IPS DF 4.7 (cell line): ENCODE measurements around the gene FPR2.
"Not testable (repeated sequence)": the region's sequence is repeated elsewhere in the genome, so short reads cannot be mapped to it uniquely, and the experiment has no call there.

ENCODE experiments used
- DNase-seq: peaks from one replicate; pipeline ENCODE4 v3.0.0-alpha.2; 2013; ENCODE audit warnings: low spot score; ENCODE audit errors: extremely low read depth

FPR2 gene

DNA sequence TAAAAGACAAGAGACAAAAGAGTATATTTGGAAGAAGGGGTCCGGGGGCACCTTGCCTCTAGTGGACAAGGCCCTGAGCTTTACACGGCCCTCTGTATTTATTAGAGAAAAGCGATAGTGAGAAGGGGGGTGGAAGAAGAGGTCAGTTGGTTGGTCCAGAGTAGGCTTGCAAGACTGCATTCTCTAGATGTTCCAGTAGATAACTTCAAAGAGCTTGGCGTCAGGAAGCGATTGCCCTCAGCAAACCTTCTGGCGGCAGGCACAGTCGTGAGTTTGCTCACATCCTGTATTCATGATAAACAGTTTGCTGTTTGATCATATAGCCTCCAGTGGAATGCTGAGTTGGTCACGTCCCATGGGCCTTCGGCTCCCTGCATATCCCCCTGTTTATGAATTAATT is 43.8 kb downstream of the FPR2 start:
- DNase-seq, result not testable (repeated sequence)

DNA sequence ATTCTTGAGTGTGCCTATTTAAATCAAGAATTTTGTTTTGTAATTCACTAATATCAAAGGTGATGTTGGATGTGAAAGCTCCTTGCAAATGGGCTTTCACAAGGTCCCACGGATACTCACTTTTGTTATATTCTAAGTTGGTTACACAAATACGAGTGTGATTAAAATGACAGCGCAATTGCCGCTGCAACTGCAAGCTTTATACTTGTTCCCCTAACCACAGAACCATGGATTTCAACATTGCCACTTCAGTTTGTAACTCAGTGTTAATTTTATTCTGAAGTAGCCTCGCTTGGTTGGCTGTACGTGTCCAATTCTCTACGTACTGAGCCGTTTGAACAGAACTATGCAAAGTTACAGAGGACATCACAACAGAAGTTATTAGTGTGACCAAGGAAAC is 44.4 kb downstream of the FPR2 start:
- not testable (repeated sequence) for DNase-seq

DNA sequence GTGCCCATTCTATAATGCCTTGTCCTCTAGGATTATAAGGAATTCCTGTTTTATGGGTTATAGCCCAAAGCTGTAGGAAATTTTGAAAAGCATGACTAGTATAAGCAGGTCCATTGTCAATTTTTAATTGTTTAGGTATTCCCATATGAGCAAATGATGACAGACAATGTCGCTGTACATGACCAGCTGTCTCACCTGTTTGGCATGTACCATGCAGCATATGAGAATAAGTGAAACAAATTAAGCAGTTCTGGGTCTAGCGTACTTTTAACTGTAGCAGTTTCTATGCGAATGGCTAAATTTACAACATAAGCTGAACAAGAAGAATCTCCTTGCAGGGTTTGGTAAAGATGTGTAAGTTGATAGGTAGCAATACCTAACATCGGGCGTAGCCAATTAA is 45.6 kb downstream of the FPR2 start:
- DNase-seq, result not testable (repeated sequence)

DNA sequence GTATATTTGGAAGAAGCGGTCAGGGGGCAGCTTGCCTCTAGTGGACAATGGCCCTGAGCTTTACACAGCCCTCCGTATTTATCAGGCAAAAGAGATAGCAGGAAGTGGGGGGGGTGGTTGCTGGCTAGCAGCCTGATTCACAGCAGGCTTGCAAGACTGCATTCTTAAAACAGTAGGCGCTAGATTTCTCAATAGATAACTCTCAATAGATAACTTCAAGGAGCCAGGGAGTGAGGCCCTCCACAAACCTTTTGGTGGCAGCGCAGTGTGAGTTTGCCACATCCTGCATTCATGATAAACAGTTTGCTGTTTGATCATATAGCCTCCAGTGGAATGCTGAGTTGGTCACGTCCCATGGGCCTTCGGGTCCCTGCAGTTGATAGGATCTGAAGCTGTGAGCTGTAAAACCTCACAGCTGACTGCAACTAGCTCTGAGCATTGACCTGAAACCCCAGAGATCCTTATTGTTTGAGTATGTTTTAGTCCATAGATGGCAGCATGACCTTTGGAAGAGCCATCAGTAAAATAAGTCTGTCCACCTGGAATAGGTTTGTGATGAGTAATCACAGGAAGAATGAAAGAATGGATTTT is 46.2 kb downstream of the FPR2 start:
- DNase-seq, result no peak

DNA sequence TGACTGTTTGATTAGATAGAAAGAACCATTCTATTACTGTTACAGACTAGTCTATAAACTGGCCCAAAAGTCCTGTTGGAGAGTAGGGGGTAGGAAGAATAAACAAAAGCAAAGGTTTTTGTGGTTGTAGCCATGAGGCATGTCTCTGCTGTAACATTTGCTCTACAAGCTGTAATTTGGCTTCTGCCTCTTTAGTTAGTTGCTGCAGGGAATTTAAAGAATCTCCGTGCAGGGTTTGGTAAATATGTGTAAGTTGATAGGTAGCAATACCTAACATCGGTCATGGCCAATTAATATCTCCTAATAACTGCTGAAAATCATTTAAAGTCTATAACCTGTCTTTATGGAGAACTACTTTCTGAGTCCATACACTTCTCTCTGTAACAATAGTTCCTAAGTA is 46.9 kb downstream of the FPR2 start:
- no peak for DNase-seq

DNA sequence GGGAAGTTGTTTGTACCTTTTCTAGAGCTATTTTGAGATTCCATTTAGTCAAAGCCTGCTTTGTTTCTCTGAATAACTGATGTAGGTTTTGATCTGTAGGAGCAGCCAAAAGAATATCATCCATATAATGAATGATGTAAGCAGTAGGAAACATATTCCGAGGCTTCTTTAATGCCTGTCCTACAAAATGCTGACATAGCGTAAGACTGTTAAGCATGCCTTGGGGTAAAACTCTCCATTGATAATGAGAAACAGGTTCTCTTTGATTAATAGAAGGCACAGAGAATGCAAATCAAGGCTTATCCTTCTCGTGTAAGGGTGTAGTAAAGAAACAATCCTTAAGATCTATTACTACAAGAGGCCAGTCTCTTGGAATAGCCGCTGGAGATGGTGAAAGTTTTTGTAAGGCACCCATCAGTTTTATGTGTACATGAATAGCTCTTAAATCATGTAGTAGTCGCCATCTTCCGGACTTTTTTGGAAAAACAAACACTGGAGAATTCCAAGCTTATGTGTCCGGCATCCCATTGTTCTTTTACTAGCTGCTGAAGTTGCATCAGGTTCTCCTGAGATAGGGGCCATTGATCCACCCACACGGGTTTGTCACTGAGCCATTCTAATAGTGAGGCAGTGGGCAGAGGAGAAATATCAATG is 47.5 kb downstream of the FPR2 start:
- DNase-seq, result no peak

DNA sequence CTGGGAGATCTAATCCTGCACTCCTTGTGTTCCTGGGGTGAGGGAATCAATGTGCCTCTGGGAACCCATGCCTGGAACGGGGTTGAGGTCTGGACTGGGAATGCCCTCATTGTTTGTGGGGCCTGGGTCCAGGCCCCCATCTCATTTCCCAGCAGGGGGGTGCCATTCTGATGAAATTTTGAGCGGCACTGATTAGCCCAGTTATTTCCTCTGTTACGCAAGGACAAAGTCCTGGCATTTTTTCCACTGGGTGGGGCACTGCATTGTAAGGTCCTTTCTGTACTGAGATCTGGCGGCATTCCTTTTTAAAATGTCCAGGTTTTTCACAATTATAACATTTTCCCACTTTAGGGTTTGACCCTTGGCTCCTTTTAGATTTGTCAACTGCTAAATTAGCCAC is 48.8 kb downstream of the FPR2 start:
- no peak for DNase-seq

DNA sequence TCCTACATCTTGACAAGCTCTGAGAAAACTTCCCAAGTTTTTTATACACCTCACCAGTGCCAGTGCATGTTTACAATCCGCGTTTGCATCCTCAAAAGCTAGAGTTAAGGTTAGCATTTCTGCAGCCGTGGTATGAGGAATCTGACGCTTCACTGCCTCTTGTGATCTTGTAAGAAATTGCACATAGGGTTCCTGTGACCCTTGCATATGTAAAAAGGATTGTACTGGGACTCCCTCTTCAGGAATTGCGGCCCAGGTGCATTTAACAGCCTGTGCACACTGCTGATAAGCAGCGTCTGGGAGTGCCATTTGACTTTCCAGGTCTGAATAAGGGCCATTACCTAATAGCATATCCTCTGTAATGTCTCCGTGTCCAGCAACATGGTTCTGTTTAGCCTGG is 49.2 kb downstream of the FPR2 start:
- DNase-seq, result no peak

DNA sequence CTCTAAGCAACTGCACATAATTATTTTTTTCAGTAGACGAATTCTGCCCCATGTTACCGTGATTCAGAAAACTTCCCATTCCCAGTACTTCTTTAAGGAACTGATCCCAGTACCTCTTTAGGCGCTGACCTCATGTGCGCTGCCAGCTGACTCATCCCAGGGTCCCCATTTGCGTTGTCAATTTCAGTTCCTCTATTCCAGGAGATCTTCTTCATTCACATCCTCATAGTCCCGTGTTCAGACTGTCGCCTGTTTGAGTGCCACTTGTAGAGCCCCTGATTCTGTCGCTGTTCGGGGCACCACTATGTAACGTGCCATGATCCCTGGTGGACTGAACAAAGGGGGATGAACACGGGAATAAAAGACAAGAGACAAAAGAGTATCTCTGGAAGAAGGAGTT is 50.4 kb downstream of the FPR2 start:
- no peak for DNase-seq

DNA sequence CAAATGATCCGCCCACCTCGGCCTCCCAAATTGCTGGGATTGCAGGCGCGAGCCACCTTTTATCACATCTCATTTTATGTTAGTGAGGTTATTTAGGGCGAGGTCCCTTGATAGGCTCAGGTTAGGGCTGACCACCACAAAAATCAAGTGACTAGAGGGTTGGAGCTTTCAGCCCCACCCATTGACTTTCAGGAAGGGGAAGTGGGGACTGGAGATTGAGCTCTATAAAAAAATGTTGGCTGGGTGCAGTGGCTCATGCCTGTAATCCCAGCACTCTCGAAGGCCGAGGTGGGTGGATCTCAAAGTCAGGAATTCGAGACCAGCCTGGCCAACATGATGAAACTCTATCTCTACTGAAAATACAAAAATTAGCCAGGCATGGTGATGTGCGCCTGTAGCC is 54.1 kb downstream of the FPR2 start:
- no peak for DNase-seq

DNA sequence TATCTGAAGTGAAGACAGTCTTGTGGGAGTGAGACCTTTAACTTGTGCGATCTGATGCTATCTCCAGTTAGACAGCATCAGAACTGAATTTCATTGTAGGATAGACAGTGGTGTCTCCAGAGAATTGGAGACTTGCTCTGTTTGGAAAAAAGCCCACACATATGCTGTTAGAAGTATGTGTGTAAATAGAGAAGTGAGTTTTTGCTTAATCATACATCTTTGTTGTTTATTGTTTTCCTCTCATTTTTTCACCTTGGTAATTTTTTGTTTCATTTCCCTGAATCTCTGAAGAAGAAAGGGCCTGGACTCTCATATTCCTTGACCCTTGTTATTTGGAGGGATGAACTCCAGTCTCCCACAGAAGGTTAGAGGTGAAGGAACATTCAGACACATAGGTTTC is 55.7 kb downstream of the FPR2 start:
- DNase-seq, result no peak

DNA sequence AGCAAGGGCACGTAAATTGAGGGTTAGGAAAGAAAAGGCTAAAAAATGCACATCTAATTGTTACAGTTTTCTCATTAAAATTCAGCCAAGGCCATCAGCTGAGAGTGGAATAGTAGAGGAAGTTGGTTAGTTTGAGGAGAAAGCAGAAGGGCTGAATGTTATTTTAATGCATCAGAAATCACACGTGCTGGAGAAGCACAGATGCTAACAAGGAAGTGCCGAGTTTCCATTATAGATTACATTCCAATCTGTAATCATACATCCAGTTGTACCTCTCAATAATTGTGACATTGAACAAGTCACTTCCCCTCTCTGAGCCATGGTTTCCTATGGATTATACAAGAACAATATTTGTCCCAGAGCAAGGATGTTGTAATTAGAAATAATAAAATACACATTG is 59.0 kb downstream of the FPR2 start:
- DNase-seq, result no peak
